ENCODE results near the gene SNAP47. TPM values are rescaled to one million over a fixed set of nuclear protein-coding genes. Genes with fewer than 3 reads are reported as not detected.
A peak's percentile ranks its signal among the peaks of the same experiment; 100 is the strongest.

SNAP47 gene
- total RNA-seq, 1 donor from 2014 or later = 59.0 TPM

- H3K4me3 ChIP-seq (ENCODE audit: low read depth, low read length) = no peak overlapping the region
- H3K36me3 ChIP-seq (ENCODE audit: control insufficient read depth, insufficient read depth, low read length) = no peaks in the 10 kb centered on the region
- TF ChIP-seq CTCF (IDR thresholded peaks at IDR 0.05; ENCODE audit: insufficient read depth, low read length, severe bottlenecking) = no peak
- H3K27me3 ChIP-seq (ENCODE audit: control insufficient read depth, insufficient read depth, low read length) = no peaks in the 10 kb centered on the region
- DNase-seq (ENCODE audit: low read depth) (no peak), FAIRE-seq (no peak)
These were observed 22.6 kb upstream of the SNAP47 start for GRCh38 chr1:227712648-227713047.

- DNase-seq (ENCODE audit: low read depth) (no peak), FAIRE-seq (no peak)
- Histone ChIP-seq H3K4me3 (ENCODE audit: low read depth, low read length) (no peak overlapping the region), H3K36me3 (ENCODE audit: control insufficient read depth, insufficient read depth, low read length) (no peaks in the 10 kb centered on the region), H3K27me3 (ENCODE audit: control insufficient read depth, insufficient read depth, low read length) (no peaks in the 10 kb centered on the region)
- TF ChIP-seq CTCF (IDR thresholded peaks at IDR 0.05; ENCODE audit: insufficient read depth, low read length, severe bottlenecking) = no peak
These were observed 16.3 kb upstream of the SNAP47 start for GRCh38 chr1:227718932-227719331.

GRCh38 chr1:227723474-227723873 is 11.8 kb upstream of the SNAP47 start:
- TF ChIP-seq CTCF (IDR thresholded peaks at IDR 0.05; ENCODE audit: insufficient read depth, low read length, severe bottlenecking) = no peak
- no peak overlapping the region for H3K4me3 ChIP-seq (ENCODE audit: low read depth, low read length)
- no peaks in the 10 kb centered on the region for H3K27me3 ChIP-seq (ENCODE audit: control insufficient read depth, insufficient read depth, low read length)
- FAIRE-seq = no peak
- DNase-seq (ENCODE audit: low read depth) = peak; percentile 32
- no peaks in the 10 kb centered on the region for H3K36me3 ChIP-seq (ENCODE audit: control insufficient read depth, insufficient read depth, low read length)

- TF ChIP-seq CTCF (IDR thresholded peaks at IDR 0.05; ENCODE audit: insufficient read depth, low read length, severe bottlenecking) = no peak
- H3K36me3 ChIP-seq (ENCODE audit: control insufficient read depth, insufficient read depth, low read length) = no peaks in the 10 kb centered on the region
- FAIRE-seq (no peak), DNase-seq (ENCODE audit: low read depth) (no peak)
- H3K27me3 ChIP-seq (ENCODE audit: control insufficient read depth, insufficient read depth, low read length) = no peaks in the 10 kb centered on the region
- no peak overlapping the region for H3K4me3 ChIP-seq (ENCODE audit: low read depth, low read length)
These were observed 10.2 kb upstream of the SNAP47 start for GRCh38 chr1:227725046-227725445.

- DNase-seq (ENCODE audit: low read depth) (no peak), FAIRE-seq (no peak)
- H3K27me3 ChIP-seq (ENCODE audit: control insufficient read depth, insufficient read depth, low read length) = no peaks in the 10 kb centered on the region
- H3K4me3 ChIP-seq (ENCODE audit: low read depth, low read length) = no peak overlapping the region
- H3K36me3 ChIP-seq (ENCODE audit: control insufficient read depth, insufficient read depth, low read length) = no peaks in the 10 kb centered on the region
- TF ChIP-seq CTCF (IDR thresholded peaks at IDR 0.05; ENCODE audit: insufficient read depth, low read length, severe bottlenecking) = no peak
These were observed 8.9 kb upstream of the SNAP47 start for GRCh38 chr1:227726318-227726717.

GRCh38 chr1:227726924-227727599 is 8.2 kb upstream of the SNAP47 start:
- no peak for TF ChIP-seq CTCF (IDR thresholded peaks at IDR 0.05; ENCODE audit: insufficient read depth, low read length, severe bottlenecking)
- no peak for FAIRE-seq
- H3K27me3 ChIP-seq (ENCODE audit: control insufficient read depth, insufficient read depth, low read length) = no peaks in the 10 kb centered on the region
- no peak overlapping the region for H3K4me3 ChIP-seq (ENCODE audit: low read depth, low read length)
- no peak for DNase-seq (ENCODE audit: low read depth)
- peaks cover 5% of the 10 kb centered on the region for H3K36me3 ChIP-seq (ENCODE audit: control insufficient read depth, insufficient read depth, low read length)
